C4-2B (cell line): ENCODE measurements around the gene PDE4DIP.
"Not testable (repeated sequence)": the region's sequence is repeated elsewhere in the genome, so short reads cannot be mapped to it uniquely, and the experiment has no call there.

Experiments
- ZFX ChIP-seq: fragments of 450-650 bp; IDR thresholded peaks from 2 replicates; pipeline ENCODE4 v1.6.1; 2017
- TF ChIP-seq, protein P1 (sequence below): fragments of 450-650 bp; conservative IDR thresholded peaks from 2 replicates; pipeline ENCODE4 v1.5.1; 2017; ENCODE audit warnings: mild to moderate bottlenecking

DNA sequence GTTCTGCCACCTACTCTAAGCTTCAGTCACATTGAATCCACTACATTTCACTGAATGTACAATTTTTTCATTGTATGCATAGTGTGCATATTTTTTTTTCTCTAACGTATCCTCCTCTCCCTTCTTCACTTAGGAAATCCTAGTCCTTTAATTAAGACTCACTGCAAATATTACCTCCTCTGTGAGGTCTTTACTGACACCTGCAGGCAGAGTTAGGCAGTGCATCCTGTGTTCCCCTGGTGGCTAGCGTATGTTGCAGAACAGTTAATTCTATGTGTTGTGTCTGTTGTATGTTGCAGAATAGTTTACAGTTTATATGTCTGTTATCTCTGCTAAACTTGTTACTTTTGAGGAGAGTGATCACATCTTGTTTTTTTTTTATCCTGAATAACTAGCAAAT lies 121.9 kb downstream of the PDE4DIP start:
- TF ChIP-seq, protein P1, sequence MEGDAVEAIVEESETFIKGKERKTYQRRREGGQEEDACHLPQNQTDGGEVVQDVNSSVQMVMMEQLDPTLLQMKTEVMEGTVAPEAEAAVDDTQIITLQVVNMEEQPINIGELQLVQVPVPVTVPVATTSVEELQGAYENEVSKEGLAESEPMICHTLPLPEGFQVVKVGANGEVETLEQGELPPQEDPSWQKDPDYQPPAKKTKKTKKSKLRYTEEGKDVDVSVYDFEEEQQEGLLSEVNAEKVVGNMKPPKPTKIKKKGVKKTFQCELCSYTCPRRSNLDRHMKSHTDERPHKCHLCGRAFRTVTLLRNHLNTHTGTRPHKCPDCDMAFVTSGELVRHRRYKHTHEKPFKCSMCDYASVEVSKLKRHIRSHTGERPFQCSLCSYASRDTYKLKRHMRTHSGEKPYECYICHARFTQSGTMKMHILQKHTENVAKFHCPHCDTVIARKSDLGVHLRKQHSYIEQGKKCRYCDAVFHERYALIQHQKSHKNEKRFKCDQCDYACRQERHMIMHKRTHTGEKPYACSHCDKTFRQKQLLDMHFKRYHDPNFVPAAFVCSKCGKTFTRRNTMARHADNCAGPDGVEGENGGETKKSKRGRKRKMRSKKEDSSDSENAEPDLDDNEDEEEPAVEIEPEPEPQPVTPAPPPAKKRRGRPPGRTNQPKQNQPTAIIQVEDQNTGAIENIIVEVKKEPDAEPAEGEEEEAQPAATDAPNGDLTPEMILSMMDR: not testable (repeated sequence)
- TF ChIP-seq ZFX: not testable (repeated sequence)
